SK-N-SH (cell line): ENCODE data around the gene TGFB3. TPM values are rescaled to one million over a fixed set of nuclear protein-coding genes. Genes with fewer than 3 reads are reported as not detected.

Experiments used
- CTCF ChIA-PET: fragments of 300-600, 350-600 bp; formaldehyde crosslinking; extraction: SDS; loops from one replicate; lab custom pipeline; 2021; lab: Yijun Ruan, JAX
- POLR2A ChIA-PET: fragments of 350-600 bp; sonication (Branson Sonifier 250); formaldehyde crosslinking; extraction: SDS; loops from one replicate; lab custom pipeline; 2020; ENCODE audit warnings: antibody characterized with exemption, inconsistent platforms; lab: Yijun Ruan, JAX
- DNase-seq: peaks from one replicate; pipeline ENCODE4 v3.0.0; 2012
- H2AFZ ChIP-seq: fragments of 200-600 bp; sonication (generic); 2 replicates; pipeline ENCODE4 v1.8.1; 2016; ENCODE audit warnings: antibody characterized with exemption, mild to moderate bottlenecking, low read depth
- H3F3A ChIP-seq: fragments of 200-600 bp; sonication (generic); replicated peaks from 2 replicates; pipeline ENCODE3; 2016; ENCODE audit warnings: antibody characterized with exemption, mild to moderate bottlenecking; ENCODE audit not compliant: insufficient read depth
- H3K27ac ChIP-seq, 2 experiments: fragments of 200-500 bp in 1 of 2; fragments of 200-600 bp in 1 of 2; sonication (Bioruptor generic) in 1 of 2; sonication (generic), shearing (Covaris generic) in 1 of 2; 2 replicates each; pipeline versions ENCODE4 v1.5.1 to v1.6.1; 2014 to 2016; ENCODE audit warnings: low read depth in 2 of 2, inconsistent platforms in 1 of 2, low read length in 1 of 2, mild to moderate bottlenecking in 1 of 2, mixed read lengths in 1 of 2
- H3K27me3 ChIP-seq: fragments of 200-600 bp; sonication (generic), shearing (Covaris generic); 2 replicates; pipeline ENCODE4 v1.6.1; 2016; ENCODE audit warnings: mixed run types; ENCODE audit not compliant: insufficient read depth
- H3K36me3 ChIP-seq, 2 experiments: fragments of 200-500 bp in 1 of 2; fragments of 200-600 bp in 1 of 2; sonication (Bioruptor generic) in 1 of 2; sonication (generic) in 1 of 2; replicated peaks in 1 of 2; 2 replicates each; pipeline versions ENCODE3 to v1.5.1; 2014 to 2016; ENCODE audit warnings: low read length in 1 of 2, mild to moderate bottlenecking in 1 of 2; ENCODE audit not compliant: insufficient read depth in 2 of 2, control insufficient read depth in 1 of 2
- H3K4me1 ChIP-seq, 2 experiments: fragments of 200-500 bp in 1 of 2; fragments of 200-600 bp in 1 of 2; sonication (Bioruptor generic) in 1 of 2; sonication (generic), shearing (Covaris generic) in 1 of 2; 2 replicates each; pipeline versions ENCODE4 v1.5.1 to v1.6.1; 2014 to 2016; ENCODE audit warnings: low read depth in 1 of 2, low read length in 1 of 2, mixed run types in 1 of 2; ENCODE audit not compliant: insufficient read depth in 2 of 2, control insufficient read depth in 1 of 2
- H3K4me2 ChIP-seq: fragments of 200-600 bp; sonication (generic), shearing (Covaris generic); 2 replicates; pipeline ENCODE4 v1.6.1; 2017; ENCODE audit warnings: mixed run types
- H3K4me3 ChIP-seq, 2 experiments: fragments of 200-500 bp in 1 of 2; fragments of 200-600 bp in 1 of 2; sonication (Bioruptor generic) in 1 of 2; sonication (generic), shearing (Covaris generic) in 1 of 2; 2 replicates each; pipeline versions ENCODE4 v1.5.1 to v1.8.1; 2014 to 2016; ENCODE audit warnings: low read depth in 2 of 2, inconsistent platforms in 1 of 2, low read length in 1 of 2, mild to moderate bottlenecking in 1 of 2, mixed read lengths in 1 of 2, moderate library complexity in 1 of 2
- H3K79me2 ChIP-seq: fragments of 200-600 bp; sonication (generic); 2 replicates; pipeline ENCODE4 v1.8.1; 2017; ENCODE audit warnings: mild to moderate bottlenecking; ENCODE audit not compliant: insufficient read depth
- H3K9ac ChIP-seq: fragments of 200-600 bp; sonication (generic); 2 replicates; pipeline ENCODE4 v1.6.1; 2017; ENCODE audit warnings: mixed run types
- H3K9me2 ChIP-seq: fragments of 200-600 bp; sonication (generic); 2 replicates; pipeline ENCODE4 v1.6.1; 2017; ENCODE audit warnings: mixed run types
- H3K9me3 ChIP-seq: fragments of 200-600 bp; sonication (generic); 2 replicates; pipeline ENCODE4 v1.6.1; 2017; ENCODE audit warnings: mixed run types, mild to moderate bottlenecking, moderate library complexity
- H4K20me1 ChIP-seq: fragments of 200-600 bp; sonication (generic); 2 replicates; pipeline ENCODE4 v1.6.1; 2017; ENCODE audit warnings: mild to moderate bottlenecking, mixed run types; ENCODE audit not compliant: insufficient read depth
- CTCF ChIP-seq: fragments of 200-600 bp; sonication (generic); IDR thresholded peaks from 2 replicates; pipeline ENCODE4 v1.6.1; 2017; ENCODE audit warnings: antibody characterized with exemption, mild to moderate bottlenecking, moderate library complexity
- GABPA ChIP-seq: IDR thresholded peaks from 2 replicates; pipeline ENCODE4 v1.4.0; 2012; ENCODE audit warnings: low read depth, mild to moderate bottlenecking
- GATA2 ChIP-seq: sonication (generic); formaldehyde crosslinking; IDR thresholded peaks from 2 replicates; pipeline ENCODE4 v1.5.0; 2020; ENCODE audit warnings: mild to moderate bottlenecking, missing genetic modification reagents
- JUND ChIP-seq: IDR thresholded peaks from 2 replicates; pipeline ENCODE4 v1.4.0; 2012
- RAD21 ChIP-seq: IDR thresholded peaks from 2 replicates; pipeline ENCODE4 v1.6.1; 2012; ENCODE audit warnings: mild to moderate bottlenecking, low read length
- RCOR1 ChIP-seq: fragments of 150-350 bp; IDR thresholded peaks from 2 replicates; pipeline ENCODE4 v1.6.1; 2017; ENCODE audit warnings: antibody characterized with exemption, low read length
- SMC3 ChIP-seq: IDR thresholded peaks from 2 replicates; pipeline ENCODE4 v1.6.1; 2012; ENCODE audit warnings: low read depth, low read length, improper control_type of control experiment
- WGBS: methylation state at CpG from one replicate; pipeline ENCODE4 v1.1.6; 2017; ENCODE audit warnings: low lambda C conversion rate; 5-methylcytosine and 5-hydroxymethylcytosine counted together
- polyA plus RNA-seq, 3 experiments: library from polyadenylated mRNA; depleted of rRNA; stranded (reverse); fragments of >200 nt; gene quantifications; 2 replicates each; pipeline ENCODE4 v1.2.3, GENCODE V29; 2012

Gene TGFB3
- polyA plus RNA-seq, 1 of the 3 experiments (the other 2 are of a cell fraction) = 7.6 TPM

- 83% methylated on average over 24 of the region's 27 CpGs for WGBS
- H3K79me2 ChIP-seq = no peaks in the 10 kb centered on the region
- peaks cover 14 to 44% of the 10 kb centered on the region in 2 experiments; a peak in 3 of 4 replicates for H3K4me1 ChIP-seq
- no peak overlapping the region; a peak in 1 of 4 replicates for H3K4me3 ChIP-seq
- no peaks in the 10 kb centered on the region for H3K9me3 ChIP-seq
- peaks cover 8% of the 10 kb centered on the region for H3F3A ChIP-seq
- H3K4me2 ChIP-seq = peak overlapping the region; percentile 98; the same call in 1 of the 2 replicates
- no peak overlapping the region for H3K9ac ChIP-seq
- CTCF ChIA-PET = interaction anchor here (0.6 to 19.6 kb wide), 42 partner anchors 10 to 402 kb away, joined by 3 to 550 read pairs (median 4); partner anchors contain the start of gene FLVCR2
- no peaks in the 10 kb centered on the region for H3K27me3 ChIP-seq
- DNase-seq = peak; percentile 77
- no peaks in the 10 kb centered on the region for H3K36me3 ChIP-seq
- no peak overlapping the region for H2AFZ ChIP-seq
- no peaks in the 10 kb centered on the region for H4K20me1 ChIP-seq
- H3K27ac ChIP-seq = peak overlapping the region in 1 of 2 experiments; percentile 17; a peak in 1 of 4 replicates
- TF ChIP-seq GABPA (no peak), GATA2 (CRISPR knock-in tag) (peak; percentile 64), RCOR1 (peak; percentile 68; the same call in 1 of the 2 replicates)
- POLR2A ChIA-PET = interaction anchor here (0.9 kb wide), 1 partner anchor 74 kb away, joined by 3 read pairs; no protein-coding TSS in a partner anchor
- no peaks in the 10 kb centered on the region for H3K9me2 ChIP-seq
Observed at GRCh38 chr14:75979648-75980565, 1.9 kb downstream of the TGFB3 start.

- 83% methylated on average over 10 of the region's 14 CpGs for WGBS
- Histone ChIP-seq H3K4me3 (peak overlapping the region in 1 of 2 experiments; percentile 43; a peak in 1 of 4 replicates), H3K4me2 (peak overlapping the region; percentile 98; the same call in 1 of the 2 replicates), H2AFZ (no peak overlapping the region), H3F3A (peaks cover 8% of the 10 kb centered on the region), H3K79me2 (no peaks in the 10 kb centered on the region), H4K20me1 (no peaks in the 10 kb centered on the region), H3K27ac (no peak overlapping the region; a peak in 1 of 4 replicates), H3K4me1 (peaks cover 14 to 40% of the 10 kb centered on the region in 2 experiments; a peak in 3 of 4 replicates), H3K9me3 (no peaks in the 10 kb centered on the region), H3K27me3 (no peaks in the 10 kb centered on the region), H3K9me2 (no peaks in the 10 kb centered on the region), H3K9ac (no peak overlapping the region), H3K36me3 (no peaks in the 10 kb centered on the region)
- DNase-seq = peak; percentile 74
- POLR2A ChIA-PET = interaction anchor here (0.9 kb wide), 1 partner anchor 73 kb away, joined by 3 read pairs; no protein-coding TSS in a partner anchor
- TF ChIP-seq SMC3 (peak; percentile 79), RAD21 (peak; percentile 76), CTCF (peak; percentile 73), JUND (no peak)
- TF ChIP-seq, all 33 proteins: peak for 3
- CTCF ChIA-PET = interaction anchor here (0.6 to 19.6 kb wide), 42 partner anchors 10 to 401 kb away, joined by 3 to 550 read pairs (median 4); partner anchors contain the start of gene FLVCR2
Observed at GRCh38 chr14:75979071-75979571, 2.7 kb downstream of the TGFB3 start.
